IPS-11a (cell line): ENCODE measurements around the gene FOXP1.

Source experiments
- H3K4me3 ChIP-seq: one replicate; pipeline ENCODE4 v1.5.1; 2013; ENCODE audit warnings: low read depth, low read length, control low read depth

The FOXP1 gene

GRCh38 chr3:71433631-71434030, 149.9 kb downstream of the FOXP1 start:
- no peak overlapping the region for H3K4me3 ChIP-seq

GRCh38 chr3:71432044-71432975, 151.2 kb downstream of the FOXP1 start:
- no peak overlapping the region for H3K4me3 ChIP-seq

DNA sequence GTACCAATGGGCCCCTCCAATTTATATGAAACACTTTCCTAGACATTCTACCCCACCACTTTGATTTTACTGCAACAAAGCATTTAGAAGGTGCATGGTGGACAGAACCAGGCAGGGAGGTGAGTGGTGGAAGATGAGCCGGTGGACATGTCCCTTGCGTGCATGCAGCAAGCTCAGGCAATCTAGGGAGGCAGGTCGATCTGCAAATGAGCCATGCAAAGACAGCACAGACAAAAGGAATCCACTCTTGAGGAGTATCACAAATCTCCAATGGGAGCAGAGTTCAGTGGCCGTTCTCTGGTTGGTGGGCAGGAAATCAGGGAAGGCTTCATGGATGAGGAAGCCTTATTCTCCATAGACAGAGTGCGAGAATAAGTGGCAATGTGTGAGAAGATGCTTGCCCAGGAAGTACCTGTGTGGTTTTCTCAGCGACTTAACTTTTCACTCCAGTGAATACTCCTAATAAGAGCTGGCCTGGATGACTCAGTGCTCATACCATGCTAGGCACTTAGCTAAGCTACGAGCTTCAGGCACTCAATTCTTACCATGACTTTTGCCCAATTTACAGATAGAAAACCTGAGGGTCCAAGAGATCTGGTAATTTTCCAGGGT, 152.5 kb downstream of the FOXP1 start:
- no peak overlapping the region for H3K4me3 ChIP-seq

DNA sequence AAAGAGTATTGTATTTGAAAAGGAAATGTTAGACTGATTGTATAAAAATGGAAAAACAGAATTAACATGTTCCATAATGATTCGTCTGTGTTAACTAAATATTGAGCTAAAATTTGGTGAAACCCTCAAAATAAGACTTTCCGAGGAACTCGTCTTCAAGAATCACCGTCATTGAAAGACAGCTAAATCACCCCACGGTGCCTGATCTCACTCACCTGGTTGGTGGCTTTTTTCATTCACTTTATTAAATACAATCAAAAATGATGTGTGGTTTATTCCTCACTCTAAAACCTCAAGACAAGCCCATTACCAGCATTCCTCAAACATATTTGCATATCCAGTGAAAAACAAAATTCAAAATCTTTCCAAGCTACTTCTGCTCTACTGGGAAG, 153.9 kb downstream of the FOXP1 start:
- H3K4me3 ChIP-seq = no peak overlapping the region

DNA sequence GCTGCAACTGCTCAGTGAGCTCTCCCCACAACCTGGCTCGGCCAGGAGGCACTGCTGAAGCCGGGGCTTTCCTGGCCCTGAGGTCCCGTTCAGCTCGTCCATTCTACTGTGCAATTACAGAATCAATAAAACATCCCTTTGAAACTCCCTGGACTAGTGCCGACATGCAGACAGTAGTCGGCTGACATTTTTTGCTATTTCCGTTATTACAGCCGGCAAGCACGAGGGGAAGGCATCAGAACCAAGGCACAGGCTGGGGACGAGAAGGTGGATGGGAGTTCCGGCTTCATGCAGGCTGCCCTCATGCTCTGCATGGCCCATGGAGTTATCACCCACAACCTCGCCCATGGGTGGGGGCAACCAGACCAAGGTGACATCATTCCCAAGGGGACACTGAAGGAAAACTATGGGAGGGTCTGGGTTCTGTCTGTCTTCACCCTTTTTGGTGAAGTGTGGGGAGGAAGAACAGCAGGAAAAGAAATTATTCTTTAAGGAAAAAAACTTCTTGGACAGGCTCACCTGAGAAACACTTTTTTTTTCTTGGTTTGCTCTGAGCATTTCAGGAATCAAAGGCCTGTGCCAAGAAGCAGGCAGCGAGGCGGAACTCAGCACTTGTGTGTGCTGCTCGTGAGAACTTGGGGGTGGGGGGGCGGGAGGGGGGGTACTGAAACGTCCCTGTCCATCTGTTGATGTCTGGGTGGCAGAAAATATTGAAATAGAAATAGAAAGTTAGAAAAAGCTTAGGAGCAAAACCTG, 154.5 kb downstream of the FOXP1 start:
- no peak overlapping the region for H3K4me3 ChIP-seq

GRCh38 chr3:71425491-71426071, 157.9 kb downstream of the FOXP1 start:
- H3K4me3 ChIP-seq = no peak overlapping the region

- H3K4me3 ChIP-seq = no peak overlapping the region
These were observed 160.2 kb downstream of the FOXP1 start for GRCh38 chr3:71423151-71423906.

DNA sequence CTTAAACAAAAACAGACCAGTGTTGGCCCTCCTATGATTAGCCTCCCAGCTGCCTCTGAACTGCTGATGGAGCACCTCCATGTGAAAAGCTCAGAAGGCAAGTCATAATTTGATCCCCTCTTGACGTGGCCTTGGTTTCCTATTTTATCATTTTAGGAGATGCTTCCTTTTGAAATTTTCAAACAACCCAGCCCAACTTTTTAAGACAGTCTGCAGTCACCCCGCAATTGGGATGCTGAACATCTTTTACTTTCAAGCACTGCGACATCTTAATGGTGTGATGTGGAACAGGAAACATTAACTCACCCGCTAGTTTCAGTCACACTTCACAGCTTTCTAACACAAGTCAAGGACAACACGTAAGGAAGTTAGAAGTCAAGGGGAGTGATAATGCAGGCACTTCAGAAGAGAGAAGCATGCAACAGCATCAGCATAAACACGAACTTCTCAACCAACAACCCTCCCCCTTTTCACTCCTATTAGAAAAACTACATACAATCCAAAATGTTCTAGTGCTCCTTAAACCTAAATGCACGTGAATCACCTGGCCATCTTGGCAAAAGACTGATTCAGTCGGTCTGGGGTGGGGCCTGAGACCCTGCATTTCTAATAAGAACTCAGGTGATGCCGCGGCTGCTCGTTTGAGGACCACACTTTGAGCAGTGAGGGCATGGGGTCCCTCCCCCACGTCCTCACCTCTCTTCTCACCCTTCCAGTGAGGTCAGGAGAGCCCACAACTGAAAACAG, 161.5 kb downstream of the FOXP1 start:
- no peak overlapping the region for H3K4me3 ChIP-seq

DNA sequence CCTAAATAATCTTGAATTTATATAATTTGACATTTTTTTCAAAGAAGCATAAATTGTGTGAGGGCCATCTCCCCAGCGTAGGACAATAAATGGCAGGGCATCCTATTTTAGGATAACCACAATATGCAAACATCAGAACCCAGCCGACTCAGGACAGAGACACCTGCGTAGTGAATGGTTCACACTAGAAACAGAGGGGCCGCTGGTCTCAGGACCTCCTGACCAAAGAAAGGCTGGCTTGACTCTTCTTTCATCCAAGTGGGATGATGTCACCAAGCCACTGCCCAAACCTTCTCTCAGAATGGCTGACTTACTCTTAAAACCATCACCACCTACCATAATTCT, 162.1 kb downstream of the FOXP1 start:
- no peak overlapping the region for H3K4me3 ChIP-seq

- H3K4me3 ChIP-seq = no peak overlapping the region
These were observed 164.2 kb downstream of the FOXP1 start for GRCh38 chr3:71419369-71419768.

- H3K4me3 ChIP-seq = no peak overlapping the region
These were observed 165.7 kb downstream of the FOXP1 start for GRCh38 chr3:71417791-71418190.

DNA sequence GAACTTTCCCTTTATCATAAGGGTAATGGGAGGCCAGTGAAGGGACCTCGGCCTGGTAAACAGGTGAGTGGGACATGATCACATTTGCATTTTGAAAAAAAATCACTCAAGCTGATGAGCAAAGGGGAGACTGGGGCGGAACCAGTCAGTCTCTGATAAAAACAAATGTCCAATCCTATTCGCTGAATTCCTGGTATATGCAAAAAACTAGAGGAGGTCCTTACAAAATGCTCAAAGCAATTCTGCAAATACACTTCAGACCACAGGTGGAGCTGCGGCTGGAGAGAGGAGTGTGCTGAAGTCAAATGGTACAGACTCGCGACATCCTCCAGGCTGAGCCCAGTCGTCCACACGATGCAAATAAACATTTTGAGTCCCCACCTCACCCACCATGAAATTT, 166.7 kb downstream of the FOXP1 start:
- no peak overlapping the region for H3K4me3 ChIP-seq

GRCh38 chr3:71415681-71416122, 167.8 kb downstream of the FOXP1 start:
- H3K4me3 ChIP-seq = no peak overlapping the region

DNA sequence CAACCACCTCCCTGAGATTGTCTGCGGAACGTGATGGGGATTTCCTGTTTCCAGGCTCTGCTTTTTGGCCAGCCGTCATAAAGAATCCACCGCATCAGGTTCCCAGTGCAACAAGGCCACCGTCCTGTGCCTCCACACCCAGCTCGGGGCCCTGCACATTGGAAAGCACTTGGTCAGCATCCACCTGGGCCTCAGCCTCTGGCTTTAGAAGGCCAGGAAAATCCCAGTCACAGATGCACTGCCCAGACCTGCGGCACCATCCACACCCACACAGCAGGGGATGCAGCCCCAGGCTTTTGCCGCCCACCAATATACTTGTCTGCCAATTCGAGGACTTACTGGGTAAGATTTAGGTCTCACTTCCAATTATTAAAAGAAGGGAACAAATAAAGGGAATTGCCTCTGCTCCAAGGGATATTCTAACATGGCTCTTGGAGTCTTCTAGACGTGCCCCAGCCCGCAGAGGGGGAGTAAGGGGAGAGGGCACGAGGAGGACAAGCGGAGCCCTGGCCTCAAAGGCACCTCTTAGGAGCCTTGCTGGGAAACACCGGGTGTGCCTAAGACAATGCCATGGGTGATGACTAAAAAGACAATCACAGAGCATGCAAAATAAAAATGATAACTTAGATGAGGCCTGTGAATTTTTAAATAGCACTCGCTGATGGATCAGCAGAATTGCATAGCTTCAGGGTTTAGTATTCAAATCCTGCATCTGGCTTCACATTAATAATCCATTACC, 169.2 kb downstream of the FOXP1 start:
- H3K4me3 ChIP-seq = no peak overlapping the region

DNA sequence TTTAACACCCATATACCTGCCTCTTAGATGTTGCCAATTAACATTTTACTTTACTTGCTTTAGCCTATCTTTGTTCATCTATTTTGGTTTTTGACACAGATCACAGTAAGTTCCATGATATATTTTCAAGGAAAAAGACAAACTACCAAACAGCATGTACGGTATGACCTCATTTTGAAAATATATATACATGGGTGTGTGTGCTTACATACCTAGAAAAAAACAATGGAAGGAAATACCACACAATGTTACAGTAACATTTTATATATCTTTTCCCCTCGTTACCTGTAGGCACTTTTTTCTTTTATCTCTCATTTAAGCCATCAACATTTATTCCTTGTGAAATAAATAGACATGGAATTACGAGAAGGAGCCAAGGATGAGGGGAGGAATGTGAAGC, 170.0 kb downstream of the FOXP1 start:
- H3K4me3 ChIP-seq = no peak overlapping the region

GRCh38 chr3:71409352-71409751, 174.2 kb downstream of the FOXP1 start:
- H3K4me3 ChIP-seq = no peak overlapping the region

DNA sequence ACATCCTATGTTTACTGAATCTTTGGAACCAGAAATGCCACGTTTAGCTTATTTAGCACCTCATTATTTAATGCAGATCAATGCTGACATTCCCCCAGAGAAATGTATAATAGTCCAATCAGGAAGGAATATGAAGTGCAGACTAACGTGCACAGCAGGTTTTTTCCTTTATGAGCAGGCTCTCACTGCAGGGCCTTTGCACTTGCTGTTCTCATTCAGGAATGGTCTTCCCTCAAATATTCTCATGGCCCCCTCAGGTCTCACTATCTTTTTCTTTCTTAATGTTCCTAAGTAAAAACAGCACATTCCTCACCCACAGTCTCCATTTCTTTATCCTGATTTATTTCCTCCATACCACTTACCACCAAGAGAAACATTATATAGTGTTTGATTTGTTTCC, 174.6 kb downstream of the FOXP1 start:
- H3K4me3 ChIP-seq = no peak overlapping the region

GRCh38 chr3:71407823-71408222, 175.7 kb downstream of the FOXP1 start:
- H3K4me3 ChIP-seq = no peak overlapping the region
